GM13976 (cell line): Measurements from ENCODE around the gene SDK1.

ENCODE experiments used
- DNase-seq: peaks from one replicate; pipeline ENCODE4 v3.0.0; 2012; ENCODE audit warnings: low spot score
- CTCF ChIP-seq: IDR thresholded peaks from 2 replicates; pipeline ENCODE4 v1.5.1; 2012; ENCODE audit warnings: borderline replicate concordance, mild to moderate bottlenecking; ENCODE audit not compliant: insufficient read depth; ENCODE audit errors: extremely low read depth, missing control alignments, control extremely low read depth
- in situ Hi-C: fragments of 300-500 bp; cut with MboI; formaldehyde crosslinking; loops from one replicate; pipeline ENCODE4 v1.12.0; 2022; ENCODE audit warnings: low sequenced_read_pairs, mixed read lengths, inconsistent platforms; ENCODE audit not compliant: unreplicated experiment

The SDK1 gene

GRCh38 chr7:4079366-4079765 lies 778.3 kb downstream of the SDK1 start:
- no peak for TF ChIP-seq CTCF
- in situ Hi-C loops: no loop called here
- no peak for DNase-seq

GRCh38 chr7:4079956-4080355 lies 778.9 kb downstream of the SDK1 start:
- no peak for TF ChIP-seq CTCF
- in situ Hi-C loops: no loop called here
- DNase-seq: no peak

GRCh38 chr7:4080954-4081353 lies 779.9 kb downstream of the SDK1 start:
- no peak for TF ChIP-seq CTCF
- DNase-seq: no peak
- in situ Hi-C loops: no loop called here

GRCh38 chr7:4083513-4083912 lies 782.5 kb downstream of the SDK1 start:
- in situ Hi-C loops: no loop called here
- DNase-seq: no peak
- TF ChIP-seq CTCF: no peak

- no peak for TF ChIP-seq CTCF
- in situ Hi-C loops: no loop called here
- no peak for DNase-seq
Observed at GRCh38 chr7:4084271-4084670, 783.2 kb downstream of the SDK1 start.

GRCh38 chr7:4085937-4086691 lies 785.1 kb downstream of the SDK1 start:
- TF ChIP-seq CTCF: no peak
- in situ Hi-C loops: no loop called here
- DNase-seq: no peak
